Measurements from ENCODE around the gene HOXC5. TPM values are rescaled to one million over a fixed set of nuclear protein-coding genes. Genes with fewer than 3 reads are reported as not detected.

Gene HOXC5
- total and polyA plus RNA-seq, 2 donors (not counting 1 experiment from before 2014, with no cell fraction given) = not detected

DNA sequence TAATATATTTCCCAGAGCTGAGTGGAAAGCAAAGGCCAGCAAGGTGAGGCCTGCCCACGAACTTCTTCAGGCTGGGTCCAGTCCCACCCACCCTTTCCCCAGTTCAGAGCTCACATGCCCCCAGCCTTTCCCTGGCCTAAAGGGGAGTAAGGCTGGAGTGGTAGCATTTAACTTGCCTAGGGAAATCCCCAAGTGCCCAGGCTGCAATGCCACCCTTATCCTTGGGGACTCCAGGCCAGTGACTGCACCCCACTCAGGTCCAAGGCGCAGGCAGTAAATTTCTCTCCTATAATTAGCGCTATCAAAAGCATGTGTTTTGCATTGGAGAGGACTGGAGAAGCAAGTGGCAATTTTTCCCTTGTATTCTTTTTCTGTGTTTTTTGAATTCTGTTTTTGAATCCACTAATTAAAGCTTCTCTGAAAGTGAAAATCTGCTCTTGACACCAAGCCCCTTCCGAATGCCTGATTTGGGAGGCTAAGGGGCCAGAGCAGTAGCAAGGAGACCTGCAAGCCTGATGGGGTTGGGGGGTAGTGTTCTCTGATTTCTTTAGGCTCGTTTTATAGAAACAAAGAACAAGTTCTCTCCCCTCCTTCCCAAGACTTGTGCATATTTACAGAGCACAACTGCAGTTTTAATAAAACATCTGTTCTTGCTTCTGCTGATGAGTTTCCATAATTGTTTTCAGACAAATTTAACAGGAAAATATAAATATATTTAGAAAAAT lies 8.1 kb upstream of the HOXC5 start:
- Histone ChIP-seq H3K4me2 (replicated peaks; ENCODE audit: low read depth, low read length, poor library complexity, severe bottlenecking) (no peak overlapping the region), H3K4me1 (ENCODE audit: control insufficient read depth in 2 of 2, insufficient read depth in 2 of 2, low read length in 2 of 2) (peaks cover 0 to 26% of the 10 kb centered on the region in 2 donors), H3K27ac (ENCODE audit: low read length in 2 of 2) (no peak overlapping the region), H3K4me3 (ENCODE audit: control extremely low read depth in 1 of 5, extremely low read depth in 1 of 5, insufficient read depth in 1 of 5, low read depth in 2 of 5, low read length in 4 of 5) (no peak overlapping the region), H3K79me2 (ENCODE audit: control insufficient read depth, insufficient read depth, low read length) (no peaks in the 10 kb centered on the region), H2AFZ (ENCODE audit: insufficient read depth, low read depth, low read length, poor library complexity, severe bottlenecking) (no peak overlapping the region), H3K9ac (ENCODE audit: low read length) (no peak overlapping the region), H3K9me3 (ENCODE audit: control extremely low read depth in 1 of 3, control insufficient read depth in 2 of 3, insufficient read depth in 1 of 3, low read length in 2 of 3) (peaks cover 0 to 13% (median 0%) of the 10 kb centered on the region in 3 donors), H4K20me1 (ENCODE audit: control insufficient read depth, insufficient read depth, low read length, poor library complexity, severe bottlenecking) (no peaks in the 10 kb centered on the region), H3K36me3 (replicated peaks in 1 of 2; ENCODE audit: control extremely low read depth in 1 of 2, control insufficient read depth in 1 of 2, extremely low read depth in 1 of 2, insufficient read depth in 2 of 2, low read length in 1 of 2) (no peaks in the 10 kb centered on the region), H3K27me3 (replicated peaks in 1 of 4; ENCODE audit: control extremely low read depth in 1 of 4, control insufficient read depth in 3 of 4, insufficient read depth in 4 of 4, low read length in 3 of 4) (peaks cover 0 to 93% (median 78%) of the 10 kb centered on the region in 4 experiments)
- TF ChIP-seq EZH2 (IDR thresholded peaks at IDR 0.05; ENCODE audit: borderline replicate concordance, insufficient read depth, low read depth, low read length, poor library complexity, severe bottlenecking) = no peak
- TF ChIP-seq, protein P1, sequence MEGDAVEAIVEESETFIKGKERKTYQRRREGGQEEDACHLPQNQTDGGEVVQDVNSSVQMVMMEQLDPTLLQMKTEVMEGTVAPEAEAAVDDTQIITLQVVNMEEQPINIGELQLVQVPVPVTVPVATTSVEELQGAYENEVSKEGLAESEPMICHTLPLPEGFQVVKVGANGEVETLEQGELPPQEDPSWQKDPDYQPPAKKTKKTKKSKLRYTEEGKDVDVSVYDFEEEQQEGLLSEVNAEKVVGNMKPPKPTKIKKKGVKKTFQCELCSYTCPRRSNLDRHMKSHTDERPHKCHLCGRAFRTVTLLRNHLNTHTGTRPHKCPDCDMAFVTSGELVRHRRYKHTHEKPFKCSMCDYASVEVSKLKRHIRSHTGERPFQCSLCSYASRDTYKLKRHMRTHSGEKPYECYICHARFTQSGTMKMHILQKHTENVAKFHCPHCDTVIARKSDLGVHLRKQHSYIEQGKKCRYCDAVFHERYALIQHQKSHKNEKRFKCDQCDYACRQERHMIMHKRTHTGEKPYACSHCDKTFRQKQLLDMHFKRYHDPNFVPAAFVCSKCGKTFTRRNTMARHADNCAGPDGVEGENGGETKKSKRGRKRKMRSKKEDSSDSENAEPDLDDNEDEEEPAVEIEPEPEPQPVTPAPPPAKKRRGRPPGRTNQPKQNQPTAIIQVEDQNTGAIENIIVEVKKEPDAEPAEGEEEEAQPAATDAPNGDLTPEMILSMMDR (IDR thresholded peaks at IDR 0.05) = no peak
- Mint-ChIP-seq H3K4me3 (no peak overlapping the region), H3K27me3 (peaks cover 72% of the 10 kb centered on the region), H3K9me3 (ENCODE audit: insufficient read depth) (no peaks in the 10 kb centered on the region), H3K4me1 (peaks cover 16% of the 10 kb centered on the region), H3K27ac (no peak overlapping the region)
- ATAC-seq (ENCODE audit: low read depth) = no peak
- WGBS (ENCODE audit: insufficient coverage) = no CpG with 5 or more reads among the region's 5 CpGs
- DNase-seq = no peak
- ChIA-PET CTCF (interaction anchor here (0.7 to 2.7 kb wide), 5 partner anchors 8 to 369 kb away, joined by 3 to 22 read pairs (median 5); partner anchors contain the start of gene HOXC5), POLR2A (interaction anchor here (0.6 kb wide), 1 partner anchor 185 kb away, joined by 5 read pairs; no protein-coding TSS in a partner anchor)
- intact Hi-C loops (cut with micrococcal nuclease) = no loop called here
